ENCODE results near the gene PADI2.

Gene PADI2

GRCh38 chr1:17018849-17019248 is 100.4 kb downstream of the PADI2 start:
- DNase-seq (ENCODE audit: low spot score), result no peak

- DNase-seq (ENCODE audit: low spot score), result no peak
Measured at GRCh38 chr1:17017435-17017834, 101.8 kb downstream of the PADI2 start.

Data from COLO829 (cell line).